Measurements from ENCODE around the gene TTC38.
A peak's percentile ranks its signal among the peaks of the same experiment; 100 is the strongest.

The TTC38 gene

GRCh38 chr22:46335201-46336118 is 67.7 kb downstream of the TTC38 start, which contains the start of gene TRMU:
TRMU (plus strand) TSS chr22:46335714; CDS start chr22:46335765, 51 bp downstream.
- DNase-seq = peak; percentile 59

- no peak for DNase-seq
Observed at GRCh38 chr22:46336119-46337078, 68.6 kb downstream of the TTC38 start.

- DNase-seq = no peak
Observed at GRCh38 chr22:46337870-46338269, 70.1 kb downstream of the TTC38 start.

DNA sequence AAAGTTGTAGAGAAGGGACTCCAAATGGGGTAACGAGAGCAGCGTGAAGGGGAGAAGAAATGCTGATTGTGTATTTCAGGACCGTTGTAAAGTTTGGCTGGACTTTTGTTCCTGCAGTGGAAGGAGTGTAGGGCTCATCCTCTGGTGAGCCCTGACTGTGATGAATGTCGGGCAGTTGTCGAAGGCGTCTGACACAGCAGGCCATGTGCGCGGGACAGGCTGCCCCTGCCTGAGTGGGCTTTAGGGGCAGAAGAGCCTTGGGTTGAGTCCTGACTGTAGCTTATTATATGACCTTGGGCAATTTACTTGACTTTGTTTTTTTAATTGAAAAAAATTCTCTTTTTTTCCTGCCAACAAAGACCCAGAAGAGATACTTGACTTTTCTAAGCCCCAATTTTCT is 70.8 kb downstream of the TTC38 start:
- DNase-seq = no peak

DNA sequence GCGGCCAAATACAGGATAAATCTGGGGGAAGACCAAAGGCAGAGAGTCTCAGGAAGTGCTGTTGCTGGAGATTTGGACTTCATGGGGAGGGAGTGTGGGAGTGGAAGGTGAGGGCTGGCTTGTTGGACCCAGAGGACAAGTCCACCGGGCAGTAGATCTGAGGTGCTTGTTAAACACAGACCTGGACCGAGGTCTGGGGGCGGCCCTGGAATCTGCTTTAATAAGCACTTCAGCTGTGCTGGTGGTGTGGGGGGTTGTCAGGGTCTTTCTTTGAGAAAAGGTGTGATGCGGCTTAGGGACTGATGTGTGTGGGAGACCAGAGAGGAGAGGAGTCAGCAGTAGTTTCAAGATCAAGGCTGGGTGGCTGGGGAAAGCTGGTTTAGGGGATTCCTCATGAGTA is 72.1 kb downstream of the TTC38 start:
- DNase-seq = no peak

DNA sequence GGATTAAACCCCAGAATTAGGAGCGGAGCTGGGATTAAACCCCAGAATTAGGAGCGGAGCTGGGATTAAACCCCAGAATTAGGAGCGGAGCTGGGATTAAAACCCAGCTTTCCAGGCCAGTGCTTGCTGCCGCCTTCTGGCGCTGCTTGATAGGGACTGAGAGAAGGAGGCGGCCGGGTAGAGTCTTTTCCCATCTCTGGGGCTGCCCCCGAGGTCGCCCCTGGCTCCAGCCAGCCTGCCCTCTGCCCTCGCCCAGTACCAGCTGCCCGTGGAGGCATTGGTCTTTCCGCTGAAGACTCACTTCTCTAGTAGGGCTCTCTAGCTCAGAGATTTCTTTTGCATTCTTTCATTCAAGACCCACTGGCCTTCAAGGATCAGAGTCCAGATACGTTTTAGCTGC is 72.9 kb downstream of the TTC38 start:
- DNase-seq = no peak
